ENCODE data around the gene LIN9.

DNA sequence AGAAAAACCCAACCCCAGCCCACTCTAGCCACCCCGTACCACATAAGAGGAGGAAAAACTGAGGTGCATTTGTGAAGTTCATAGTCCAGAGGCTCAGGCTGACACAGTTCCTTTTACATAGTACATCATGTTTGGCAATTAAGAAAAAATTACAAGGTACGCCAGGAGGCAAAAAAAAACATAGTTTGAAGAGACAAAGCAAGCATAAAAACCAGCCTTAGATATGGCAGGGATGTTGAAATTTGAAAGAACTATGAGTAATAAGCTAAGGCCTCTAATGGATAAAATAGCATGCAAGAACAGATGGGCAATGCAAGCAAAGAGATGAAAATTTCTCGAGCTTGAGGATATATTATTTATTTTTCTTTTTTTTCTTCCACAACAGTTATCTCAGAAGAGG is 53.6 kb downstream of the LIN9 start:
- TF ChIP-seq, protein P1, sequence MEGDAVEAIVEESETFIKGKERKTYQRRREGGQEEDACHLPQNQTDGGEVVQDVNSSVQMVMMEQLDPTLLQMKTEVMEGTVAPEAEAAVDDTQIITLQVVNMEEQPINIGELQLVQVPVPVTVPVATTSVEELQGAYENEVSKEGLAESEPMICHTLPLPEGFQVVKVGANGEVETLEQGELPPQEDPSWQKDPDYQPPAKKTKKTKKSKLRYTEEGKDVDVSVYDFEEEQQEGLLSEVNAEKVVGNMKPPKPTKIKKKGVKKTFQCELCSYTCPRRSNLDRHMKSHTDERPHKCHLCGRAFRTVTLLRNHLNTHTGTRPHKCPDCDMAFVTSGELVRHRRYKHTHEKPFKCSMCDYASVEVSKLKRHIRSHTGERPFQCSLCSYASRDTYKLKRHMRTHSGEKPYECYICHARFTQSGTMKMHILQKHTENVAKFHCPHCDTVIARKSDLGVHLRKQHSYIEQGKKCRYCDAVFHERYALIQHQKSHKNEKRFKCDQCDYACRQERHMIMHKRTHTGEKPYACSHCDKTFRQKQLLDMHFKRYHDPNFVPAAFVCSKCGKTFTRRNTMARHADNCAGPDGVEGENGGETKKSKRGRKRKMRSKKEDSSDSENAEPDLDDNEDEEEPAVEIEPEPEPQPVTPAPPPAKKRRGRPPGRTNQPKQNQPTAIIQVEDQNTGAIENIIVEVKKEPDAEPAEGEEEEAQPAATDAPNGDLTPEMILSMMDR (IDR thresholded peaks at IDR 0.05) = no peak
- TF ChIP-seq POLR2A (IDR thresholded peaks at IDR 0.05) (no peak), POLR2AphosphoS5 (IDR thresholded peaks at IDR 0.05) (no peak), EP300 (IDR thresholded peaks at IDR 0.05) (no peak)

Data from sigmoid colon (tissue), 4 donors.